ENCODE results near the gene BNC2.

BNC2 gene

DNA sequence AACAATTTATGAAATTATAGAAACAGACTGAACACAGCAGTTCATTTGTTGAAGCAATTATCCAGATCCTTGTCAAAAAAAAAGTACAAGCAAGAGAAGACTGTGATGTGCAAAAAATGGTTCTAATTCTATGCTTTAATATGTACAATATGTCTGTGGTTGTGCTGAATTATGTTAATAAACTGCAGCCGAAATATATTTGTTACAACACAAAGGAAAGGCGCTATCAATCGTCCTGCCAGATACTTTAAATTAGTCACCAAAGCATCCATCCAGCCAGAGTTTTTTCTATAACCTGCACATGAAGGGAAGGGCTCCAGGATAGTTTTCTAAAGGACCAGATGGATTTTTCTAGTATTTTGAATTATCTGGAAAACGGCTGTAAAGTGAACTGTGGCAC, 259.5 kb downstream of the BNC2 start:
- DNase-seq (ENCODE audit: low read depth in 3 of 3, low spot score in 1 of 3) = no peak

DNA sequence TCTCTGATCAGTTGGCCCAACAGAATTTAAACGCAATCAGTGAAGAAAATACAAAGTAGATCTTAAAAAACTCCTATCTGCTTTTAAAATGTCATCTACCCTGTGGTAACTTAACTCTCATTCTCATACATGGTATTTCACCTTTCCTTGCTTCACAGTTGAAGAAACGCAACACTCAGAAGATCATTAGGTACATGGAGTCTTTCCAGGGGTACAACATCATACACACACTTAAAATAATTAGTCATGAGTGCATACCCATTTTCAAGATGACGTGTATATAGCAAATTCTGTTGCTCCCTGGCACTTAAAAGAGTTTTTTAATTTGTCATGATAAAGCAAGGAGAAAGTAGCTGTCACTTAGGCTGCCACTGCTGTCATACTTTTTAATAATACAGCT, 259.9 kb downstream of the BNC2 start:
- no peak for DNase-seq (ENCODE audit: low read depth in 3 of 3, low spot score in 1 of 3)

DNA sequence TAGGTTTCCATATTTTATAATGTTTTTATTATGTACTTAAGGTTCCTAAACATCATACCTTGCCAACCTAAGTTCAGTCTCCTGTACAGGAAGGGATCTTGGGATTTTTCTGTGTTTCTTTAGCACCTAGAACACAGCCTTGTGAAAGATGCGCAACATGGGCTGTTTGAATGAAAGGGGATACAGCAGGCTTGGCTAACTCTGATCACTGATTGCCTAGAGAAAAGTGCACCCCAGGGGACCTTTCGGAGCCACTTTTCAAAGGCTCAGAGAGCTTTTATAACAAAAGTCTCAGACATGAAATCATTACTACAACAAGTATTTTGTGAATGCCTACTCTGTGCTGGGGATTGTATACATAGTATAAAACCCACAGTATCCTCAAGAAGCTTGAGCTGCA, 261.6 kb downstream of the BNC2 start:
- no peak for DNase-seq (ENCODE audit: low read depth in 3 of 3, low spot score in 1 of 3)

DNA sequence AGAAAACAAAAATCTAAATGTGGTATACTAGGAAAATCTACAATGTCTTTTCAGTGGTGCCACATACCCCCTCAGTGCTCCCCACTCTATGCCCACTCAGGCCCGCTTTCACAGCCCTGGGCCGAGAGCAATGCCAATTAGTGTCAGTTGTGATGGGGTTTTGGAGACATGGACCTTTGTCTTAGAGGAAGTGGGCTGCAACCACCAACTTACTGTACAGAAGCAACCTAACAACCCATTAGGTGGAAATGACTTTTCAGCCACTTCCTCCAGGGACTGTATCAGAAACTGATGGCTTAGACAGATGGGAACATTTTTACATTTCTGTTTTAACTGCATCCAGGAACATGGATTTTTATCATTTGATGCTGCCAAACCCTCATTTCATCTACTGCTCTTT, 268.0 kb downstream of the BNC2 start:
- no peak for DNase-seq (ENCODE audit: low read depth in 3 of 3, low spot score in 1 of 3)

DNA sequence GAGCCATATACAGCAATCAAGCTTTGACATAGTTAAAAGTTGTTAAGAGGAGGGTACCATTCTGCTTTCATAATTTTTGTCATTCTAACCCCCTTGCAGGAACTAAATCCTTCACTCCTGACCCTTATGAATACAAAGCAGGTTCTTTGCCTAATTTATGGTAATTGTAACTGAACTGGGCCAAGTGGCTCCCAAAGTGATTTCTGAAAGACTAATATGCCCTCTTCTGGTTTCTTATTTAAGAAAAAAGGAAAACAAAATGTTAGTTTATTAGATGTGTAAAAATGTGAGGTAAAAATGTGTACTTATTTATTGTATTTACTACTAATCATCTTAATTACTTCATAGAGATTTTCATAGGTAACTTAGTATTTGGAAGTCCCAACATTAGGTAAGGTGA, 268.5 kb downstream of the BNC2 start:
- no peak for DNase-seq (ENCODE audit: low read depth in 3 of 3, low spot score in 1 of 3)

DNA sequence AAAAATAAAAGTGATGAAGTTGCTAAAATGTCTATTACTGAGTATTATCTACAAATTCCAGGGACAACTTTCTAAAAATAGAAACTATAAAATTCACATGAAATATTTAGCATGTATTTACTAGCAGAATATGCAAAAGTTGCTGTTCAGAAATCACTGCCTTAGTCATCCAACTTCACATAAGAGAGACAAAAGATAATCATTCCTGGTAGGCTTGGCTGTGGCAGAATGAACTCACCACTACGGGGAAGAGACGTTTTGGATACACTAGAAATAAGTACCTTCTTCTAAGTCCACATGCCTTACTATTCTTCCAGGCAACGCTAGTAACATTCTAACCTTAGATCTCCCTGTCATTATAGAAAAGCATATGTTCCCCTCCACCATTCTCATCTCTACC, 272.2 kb downstream of the BNC2 start:
- no peak for DNase-seq (ENCODE audit: low read depth in 3 of 3, low spot score in 1 of 3)

DNA sequence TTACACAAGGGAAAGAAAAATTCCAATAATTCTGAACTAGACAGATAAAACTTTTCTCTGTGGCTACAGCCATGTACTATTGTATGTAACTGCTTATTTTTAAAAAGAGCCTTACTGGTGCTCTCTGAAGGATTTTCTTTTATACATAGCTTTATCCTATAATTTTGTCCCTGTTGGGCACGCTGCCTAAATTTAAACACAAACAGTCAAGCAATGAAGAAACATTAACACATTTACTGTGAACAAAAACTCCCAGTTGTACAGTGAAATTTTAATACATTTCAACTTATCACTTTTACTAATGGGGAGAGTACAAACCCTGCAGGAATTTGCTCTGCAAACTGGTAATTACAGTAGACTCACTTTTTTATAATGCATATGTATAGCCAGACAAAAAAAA, 273.3 kb downstream of the BNC2 start:
- no peak for DNase-seq (ENCODE audit: low read depth in 3 of 3, low spot score in 1 of 3)

DNA sequence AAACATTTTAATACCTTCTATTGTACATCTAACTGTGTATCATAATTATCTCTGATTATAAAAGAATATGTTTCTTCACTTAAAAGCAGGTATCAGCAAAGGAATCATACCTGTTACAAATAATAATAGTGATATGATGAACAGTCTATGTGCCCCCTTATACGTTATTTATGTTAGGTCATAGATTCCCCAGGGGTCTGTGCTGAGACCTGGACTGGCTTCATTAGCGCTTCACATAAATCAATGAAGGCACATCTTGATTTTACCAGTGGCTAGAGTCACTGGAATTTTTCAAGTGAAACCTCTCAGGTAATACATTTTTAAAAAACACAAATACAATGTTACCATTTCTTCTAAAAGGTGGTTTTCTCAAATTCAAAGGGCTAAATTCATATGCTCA, 275.2 kb downstream of the BNC2 start:
- no peak for DNase-seq (ENCODE audit: low read depth in 3 of 3, low spot score in 1 of 3)

DNA sequence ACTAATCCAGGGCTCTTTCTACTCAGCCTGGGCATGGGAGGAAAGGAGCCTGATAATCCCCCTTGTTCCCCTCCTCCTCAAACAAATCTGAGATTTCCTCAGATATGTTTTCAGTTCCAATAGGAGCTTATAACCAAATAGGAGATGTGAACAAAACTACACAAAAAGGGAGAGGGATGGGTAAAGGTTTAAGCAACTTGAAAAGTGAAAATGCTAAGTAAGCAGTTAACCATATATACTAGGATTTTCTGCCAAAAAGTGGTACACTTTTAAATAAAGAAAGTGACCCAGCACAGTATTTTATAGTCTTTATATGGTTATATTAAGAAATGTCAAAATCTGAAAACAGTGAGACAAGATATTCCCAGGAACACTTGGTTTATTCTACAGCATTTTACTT, 275.7 kb downstream of the BNC2 start:
- DNase-seq (ENCODE audit: low read depth in 3 of 3, low spot score in 1 of 3) = no peak

DNA sequence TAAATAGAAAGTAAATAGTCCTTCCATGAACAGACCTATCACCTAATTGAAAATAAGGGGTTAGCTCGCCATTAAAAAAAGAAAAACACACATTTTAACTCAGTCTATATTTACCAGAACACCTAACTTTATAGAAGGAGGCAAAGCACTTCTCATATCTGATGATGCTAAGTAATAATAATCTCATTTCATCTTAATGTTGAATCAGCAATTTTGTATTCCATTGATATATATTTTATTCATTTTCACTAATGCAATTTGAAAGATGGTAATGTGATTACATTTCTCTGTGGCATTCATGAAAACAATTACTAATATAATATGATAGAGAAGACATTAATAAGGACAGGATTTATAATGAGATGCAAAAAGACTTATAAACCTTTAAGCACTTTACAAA, 276.7 kb downstream of the BNC2 start:
- DNase-seq (ENCODE audit: low read depth in 3 of 3, low spot score in 1 of 3) = no peak

DNA sequence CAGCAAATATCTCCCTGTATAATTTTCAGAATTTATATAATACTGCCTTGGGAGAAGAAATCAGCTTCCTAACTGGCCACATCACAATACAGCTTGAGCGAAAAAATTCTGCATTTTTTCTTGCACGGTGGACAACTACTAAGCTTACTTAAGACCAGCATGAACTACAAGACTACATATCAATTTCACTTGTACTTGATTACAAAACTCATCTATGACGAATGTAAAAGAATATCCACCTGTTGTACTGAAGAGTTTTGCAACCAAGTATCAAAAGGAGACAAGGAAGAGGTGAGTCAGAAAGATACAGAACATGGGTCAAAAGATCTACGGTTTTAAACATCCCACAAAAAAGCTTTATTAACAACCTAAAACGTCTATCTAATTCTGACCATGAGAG, 279.4 kb downstream of the BNC2 start:
- no peak for DNase-seq (ENCODE audit: low read depth in 3 of 3, low spot score in 1 of 3)

DNA sequence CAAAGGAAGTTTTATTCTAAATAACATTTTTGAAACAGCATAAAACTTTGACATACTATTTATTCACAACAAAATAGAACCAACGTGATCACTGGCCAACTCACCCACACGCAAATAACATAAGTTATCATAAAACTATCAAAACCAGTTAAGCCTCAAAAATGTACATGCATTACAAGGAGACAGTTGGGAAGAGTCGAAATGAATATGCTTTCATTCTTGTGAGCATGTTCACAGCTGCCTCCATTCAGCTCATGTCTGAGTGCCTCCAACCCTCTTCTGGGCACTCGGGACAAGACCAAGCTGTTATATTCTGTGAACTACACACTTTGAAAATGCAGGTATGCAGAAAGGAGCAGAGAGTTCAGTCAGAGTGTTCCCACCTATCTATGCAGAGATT, 284.9 kb downstream of the BNC2 start:
- DNase-seq (ENCODE audit: low read depth in 3 of 3, low spot score in 1 of 3) = no peak

DNA sequence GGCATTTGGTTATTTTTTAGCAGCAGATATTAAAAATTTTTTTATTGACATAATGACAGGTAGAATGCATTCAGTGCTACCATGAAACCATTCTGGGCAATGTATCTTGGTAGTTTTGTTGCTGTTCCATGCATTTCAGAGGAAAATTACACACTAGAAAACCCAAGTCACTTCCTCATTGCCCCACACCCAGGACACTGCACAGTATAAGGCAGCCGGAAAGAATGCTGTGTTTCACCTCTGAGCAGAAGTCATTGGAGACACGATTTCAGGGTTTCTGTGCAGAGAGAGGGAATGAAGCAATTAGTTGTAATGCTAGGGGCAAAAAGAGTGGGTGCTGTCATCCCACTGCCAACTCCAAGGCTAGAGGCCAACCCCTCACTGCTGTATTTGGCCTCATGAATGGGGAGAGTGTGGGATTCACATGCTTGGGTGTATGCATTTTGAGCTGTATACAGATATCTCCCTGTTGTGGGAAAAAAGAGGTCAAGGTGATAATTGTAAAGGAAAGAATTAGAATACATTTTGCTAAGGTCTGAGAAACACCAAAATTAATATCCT, 290.5 kb downstream of the BNC2 start:
- DNase-seq (ENCODE audit: low read depth in 3 of 3, low spot score in 1 of 3) = no peak

DNA sequence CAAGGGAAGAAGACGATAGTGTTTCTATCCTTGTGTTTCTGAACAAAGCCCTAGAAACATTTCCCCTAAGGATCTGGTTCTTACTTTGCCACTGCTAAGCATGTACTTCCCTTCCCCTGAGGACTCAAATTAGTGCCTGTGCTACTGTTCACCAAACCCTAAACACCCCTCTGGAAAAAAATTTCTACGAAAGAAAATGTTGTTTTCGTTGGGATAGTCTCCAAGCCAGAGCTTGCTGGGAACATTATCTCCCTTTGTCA, 294.6 kb downstream of the BNC2 start:
- DNase-seq (ENCODE audit: low read depth in 3 of 3, low spot score in 1 of 3) = no peak

DNA sequence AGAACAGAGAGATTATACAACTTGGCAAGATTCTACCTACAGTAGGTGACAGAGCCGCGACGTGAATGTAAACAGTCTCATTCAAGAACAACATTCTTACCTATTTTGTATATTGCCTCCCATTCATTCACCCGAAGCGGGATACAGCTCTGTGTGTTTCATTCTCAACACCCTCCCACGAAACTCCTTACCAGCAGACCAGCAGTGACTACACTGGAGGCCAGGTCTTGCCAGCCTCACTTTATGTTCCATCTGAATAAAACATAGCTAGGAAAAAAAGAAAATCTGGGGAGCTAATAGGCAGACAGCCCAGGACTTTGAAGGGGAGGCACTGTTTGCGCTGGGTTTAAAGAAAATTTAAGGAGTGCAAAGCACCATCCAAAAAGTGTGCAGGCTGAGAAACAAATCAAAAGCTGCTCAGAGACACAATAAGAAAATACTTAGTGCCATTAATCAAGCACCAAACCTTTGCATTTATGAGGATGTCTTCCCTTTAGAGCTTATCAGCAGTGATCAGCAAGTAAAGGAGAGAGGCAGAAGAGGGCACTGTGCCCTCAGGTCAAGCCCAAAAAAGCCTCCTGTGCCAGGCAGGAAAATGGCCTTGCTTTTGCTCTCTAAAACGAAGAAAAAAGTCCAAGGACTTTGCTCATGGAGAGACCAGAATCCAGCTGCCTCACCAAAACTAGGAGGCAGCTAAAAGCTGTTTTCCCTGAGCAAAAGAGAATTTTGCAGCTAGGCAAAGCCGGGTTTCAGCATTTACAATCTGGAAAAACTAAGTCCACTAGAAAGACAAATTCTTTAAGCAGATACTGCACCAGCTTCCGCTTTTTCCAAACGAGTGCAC, 295.1 kb downstream of the BNC2 start:
- DNase-seq (ENCODE audit: low read depth in 3 of 3, low spot score in 1 of 3) = no peak

DNA sequence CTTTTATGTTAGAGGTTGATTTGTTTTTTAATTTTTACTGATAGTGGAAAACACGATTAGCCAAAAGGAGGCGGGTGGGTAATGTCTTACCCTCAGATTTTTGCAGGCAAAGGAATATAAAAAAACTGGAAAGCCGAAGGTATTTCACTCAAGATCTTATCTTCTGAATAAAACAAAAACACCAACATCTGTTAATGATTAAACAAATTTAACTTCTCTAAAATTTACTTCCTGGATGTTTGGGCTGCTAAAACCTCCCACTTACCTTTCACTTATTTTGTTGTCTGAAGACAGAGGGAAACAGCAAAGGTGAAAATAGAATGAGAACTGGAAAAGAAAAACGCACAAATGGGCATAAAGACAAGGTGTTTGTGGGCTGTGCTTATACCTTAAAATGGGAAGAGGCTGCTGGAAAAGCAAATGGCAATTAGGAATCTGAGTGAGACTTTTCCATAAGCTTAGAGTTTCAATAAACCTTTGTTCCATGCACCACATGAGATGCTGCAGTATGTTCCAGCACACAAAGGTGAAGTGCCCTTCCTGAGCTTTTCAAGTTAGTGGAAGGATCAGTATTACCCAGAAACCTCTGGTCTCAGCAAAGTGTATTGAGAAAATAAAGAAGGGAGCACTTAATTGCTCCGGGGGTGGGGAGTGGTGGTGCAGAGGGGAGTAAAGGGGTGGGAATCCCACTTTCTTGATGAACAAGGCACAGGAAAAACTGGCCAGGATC, 298.3 kb downstream of the BNC2 start:
- no peak for DNase-seq (ENCODE audit: low read depth in 3 of 3, low spot score in 1 of 3)

DNA sequence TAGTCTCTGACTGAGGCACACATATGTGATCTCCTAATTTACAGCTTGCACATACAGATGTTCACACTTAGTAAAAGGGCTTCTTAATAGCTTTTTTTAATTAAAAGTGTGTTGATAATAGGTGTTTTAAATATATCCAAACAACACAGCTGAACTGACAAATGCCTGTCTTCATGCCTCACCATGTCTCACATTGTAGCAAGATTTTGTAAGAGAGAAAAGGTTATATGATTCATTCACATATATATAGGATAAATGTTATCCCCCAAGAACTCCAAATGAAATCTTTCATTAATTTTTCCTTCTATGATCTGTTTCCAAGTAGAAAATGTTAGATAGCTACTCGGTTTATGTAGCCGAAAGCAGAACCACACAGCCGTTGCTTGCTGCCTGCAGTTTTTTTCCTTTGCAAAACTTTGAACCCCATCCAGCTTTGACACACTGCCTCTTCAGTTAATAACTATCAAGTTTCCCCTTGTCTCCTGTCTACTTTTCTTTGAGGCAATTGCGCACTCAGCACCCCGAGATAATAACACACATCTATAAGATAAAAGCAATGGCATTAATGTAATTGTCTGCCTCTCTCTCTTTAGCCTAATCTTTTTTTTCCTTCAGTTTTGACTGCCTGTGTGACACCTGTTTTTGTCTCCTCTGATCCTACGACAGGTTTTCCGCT, 299.2 kb downstream of the BNC2 start:
- no peak for DNase-seq (ENCODE audit: low read depth in 3 of 3, low spot score in 1 of 3)

DNA sequence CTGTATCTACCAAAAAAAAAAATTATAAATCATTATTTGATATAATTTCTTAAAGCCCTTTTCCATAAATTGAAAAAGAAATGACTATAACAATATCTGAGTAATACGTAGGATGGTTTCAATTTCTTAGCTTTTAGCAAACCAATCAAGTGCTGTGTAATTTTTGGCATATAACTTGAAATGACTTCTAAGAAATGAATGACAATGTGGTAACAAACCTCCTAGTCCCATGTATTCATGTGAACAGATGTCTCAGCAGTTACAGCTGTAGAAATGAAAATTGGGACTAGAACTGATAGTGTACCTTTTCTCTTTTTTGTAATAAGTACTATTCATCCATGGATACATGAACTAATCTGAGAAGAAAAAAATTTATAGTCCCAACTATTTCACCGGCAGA, 307.0 kb downstream of the BNC2 start:
- DNase-seq (ENCODE audit: low read depth in 3 of 3, low spot score in 1 of 3) = no peak

DNA sequence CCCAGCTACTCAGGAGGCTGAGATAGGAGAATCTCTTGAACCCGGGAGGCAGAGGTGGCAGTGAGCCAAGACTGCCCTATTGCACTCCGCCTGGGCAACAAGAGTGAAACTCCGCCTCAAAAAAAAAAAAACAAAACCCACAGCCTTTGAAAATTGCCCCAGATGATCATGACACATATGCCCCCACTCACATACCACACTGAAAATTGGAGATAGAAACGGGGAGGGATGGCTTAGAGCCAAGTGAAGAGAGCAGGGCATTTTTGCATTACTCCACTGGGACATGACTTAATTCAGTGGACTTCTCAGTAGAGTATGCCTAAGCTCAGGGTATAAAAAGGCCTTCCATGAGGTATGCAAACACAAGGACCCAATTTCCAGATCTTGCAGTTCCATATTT, 309.3 kb downstream of the BNC2 start:
- no peak for DNase-seq (ENCODE audit: low read depth in 3 of 3, low spot score in 1 of 3)

DNA sequence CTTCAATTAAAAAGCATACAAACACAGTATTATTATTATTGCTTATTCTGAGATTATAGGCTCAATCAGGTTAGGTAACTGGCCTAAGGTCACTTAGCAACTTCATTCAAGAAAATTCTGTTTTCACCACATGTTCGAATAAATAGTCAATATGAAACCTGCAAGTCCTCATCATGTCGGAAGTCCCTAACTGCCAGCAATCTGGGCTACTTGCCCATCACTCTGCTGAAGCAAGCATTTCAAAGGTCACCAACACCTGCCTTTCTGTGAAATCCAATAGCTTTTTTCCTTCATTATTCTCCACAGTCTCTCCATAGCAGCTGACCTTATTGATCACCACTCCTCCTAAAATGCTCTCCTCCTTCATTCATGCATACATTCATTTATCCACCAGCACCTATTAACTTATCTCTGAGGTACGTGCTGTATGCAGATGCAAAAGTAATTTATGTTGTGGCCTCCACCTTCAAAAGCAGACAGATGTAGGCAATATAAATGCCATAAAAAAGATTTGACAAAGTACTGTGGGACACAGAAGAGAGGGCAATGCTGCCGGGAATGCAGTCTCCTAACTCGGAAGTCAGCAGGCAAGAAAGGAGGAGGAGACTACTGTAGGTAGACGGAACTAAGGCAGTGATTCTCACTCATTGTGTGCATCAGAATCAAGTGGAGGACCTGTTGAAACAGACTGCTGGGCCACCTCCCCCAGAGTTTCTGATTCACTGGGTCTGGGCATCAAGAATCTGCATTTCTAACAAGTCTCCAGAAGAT, 310.9 kb downstream of the BNC2 start:
- no peak for DNase-seq (ENCODE audit: low read depth in 3 of 3, low spot score in 1 of 3)

DNA sequence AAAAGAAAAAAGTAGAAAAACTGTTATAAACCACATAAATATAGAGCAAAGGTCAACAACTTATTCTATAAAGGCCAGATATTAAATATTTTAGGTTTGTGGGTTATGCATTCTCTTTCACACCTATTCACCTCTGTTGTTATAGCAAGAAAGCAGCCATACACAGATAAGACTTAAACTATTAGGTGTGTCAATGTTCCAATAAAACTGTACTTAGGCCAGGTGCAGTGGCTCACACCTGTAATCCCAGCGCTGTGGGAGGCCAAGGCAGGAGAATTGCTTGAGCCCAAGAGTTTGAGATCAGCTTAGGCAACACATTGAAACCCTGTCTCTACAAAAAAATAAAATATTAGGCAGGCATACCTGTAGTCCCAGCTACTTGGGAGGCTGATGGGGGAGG, 314.7 kb downstream of the BNC2 start:
- DNase-seq (ENCODE audit: low read depth in 3 of 3, low spot score in 1 of 3) = no peak

Measured in stimulated activated CD4-positive, alpha-beta T cell treated with anti-CD3 and anti-CD28 coated beads, TNF-alpha, amount 100 ng/mL, for 1 hour (primary cell).